Type B pancreatic cell (in vitro differentiated cells): ENCODE data around the gene NTN1. TPM values are rescaled to one million over a fixed set of nuclear protein-coding genes. Genes with fewer than 3 reads are reported as not detected.

Experiments used
- DNase-seq: peaks from one replicate; pipeline ENCODE4 v3.0.0; 2021; ENCODE audit warnings: mixed read lengths; ENCODE audit not compliant: unreplicated experiment; ENCODE audit errors: extremely low spot score
- H3K27ac Mint-ChIP-seq: 2 replicates; pipeline ENCODE4 v1.8.0; 2021; ENCODE audit warnings: mild to moderate bottlenecking, mixed read lengths
- H3K27me3 Mint-ChIP-seq: 2 replicates; pipeline ENCODE4 v1.8.0; 2021; ENCODE audit warnings: mixed read lengths
- H3K36me3 Mint-ChIP-seq: 2 replicates; pipeline ENCODE4 v1.8.0; 2021; ENCODE audit warnings: mixed read lengths
- H3K4me1 Mint-ChIP-seq: one replicate; pipeline ENCODE4 v1.8.0; 2021; ENCODE audit warnings: mixed read lengths; ENCODE audit not compliant: unreplicated experiment
- H3K4me3 Mint-ChIP-seq: 2 replicates; pipeline ENCODE4 v1.8.0; 2021; ENCODE audit warnings: mild to moderate bottlenecking, mixed read lengths
- H3K9me3 Mint-ChIP-seq: 2 replicates; pipeline ENCODE4 v1.8.0; 2021; ENCODE audit warnings: mixed read lengths
- CTCF ChIP-seq: fragments of 200-600 bp; sonication (generic); conservative IDR thresholded peaks from 2 replicates; pipeline ENCODE4 v1.5.0; 2021; ENCODE audit warnings: antibody characterized with exemption, mild to moderate bottlenecking
- total RNA-seq: library from RNA; stranded (reverse); gene quantifications from 2 replicates; pipeline ENCODE4 v1.2.1, GENCODE V29; 2021; ENCODE audit warnings: low replicate concordance

NTN1 gene
- total RNA-seq, 1 donor from 2014 or later = 10.7 TPM

- Mint-ChIP-seq H3K4me3 (peak overlapping the region; percentile 68), H3K27ac (no peak overlapping the region), H3K36me3 (no peaks in the 10 kb centered on the region), H3K27me3 (peaks cover 17% of the 10 kb centered on the region), H3K9me3 (no peaks in the 10 kb centered on the region), H3K4me1 (peaks cover 15% of the 10 kb centered on the region)
- TF ChIP-seq CTCF = peak; percentile 32
- DNase-seq = no peak
Observed at GRCh38 chr17:9115214-9116191, 94.2 kb downstream of the NTN1 start.

DNA sequence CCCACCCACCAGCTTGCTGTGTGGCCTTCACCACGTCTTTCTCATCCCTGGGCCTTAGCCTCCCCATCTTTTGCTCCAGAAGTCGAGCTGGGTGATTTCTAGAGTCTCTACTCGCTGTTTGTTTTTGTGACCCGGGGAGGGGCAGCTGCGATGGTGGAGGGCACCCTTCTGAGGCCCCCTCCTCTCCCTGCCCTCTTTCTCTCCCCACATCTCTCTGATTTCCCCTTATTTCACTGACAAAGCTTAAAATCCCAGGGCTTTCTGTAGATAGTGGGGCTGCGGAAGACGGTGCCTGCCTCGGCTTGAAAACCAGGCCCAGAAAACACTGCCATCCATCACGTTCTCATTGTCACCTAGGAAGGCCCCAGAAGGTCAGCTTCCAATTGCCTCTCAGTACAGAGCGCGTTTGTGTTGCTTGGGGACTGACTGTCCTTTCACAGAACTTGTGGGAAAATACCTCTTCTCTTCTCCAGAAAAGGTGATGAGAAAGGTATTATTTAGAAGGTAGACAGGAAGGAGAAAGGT lies 95.1 kb downstream of the NTN1 start:
- no peaks in the 10 kb centered on the region for H3K9me3 Mint-ChIP-seq
- H3K4me3 Mint-ChIP-seq = peak overlapping the region; percentile 54
- peaks cover 17% of the 10 kb centered on the region for H3K27me3 Mint-ChIP-seq
- DNase-seq = no peak
- H3K4me1 Mint-ChIP-seq = peaks cover 20% of the 10 kb centered on the region
- no peak for TF ChIP-seq CTCF
- peak overlapping the region; percentile 50 for H3K27ac Mint-ChIP-seq
- H3K36me3 Mint-ChIP-seq = no peaks in the 10 kb centered on the region

GRCh38 chr17:9116861-9117568 lies 95.7 kb downstream of the NTN1 start:
- TF ChIP-seq CTCF = no peak
- DNase-seq = no peak
- peaks cover 17% of the 10 kb centered on the region for H3K27me3 Mint-ChIP-seq
- H3K9me3 Mint-ChIP-seq = no peaks in the 10 kb centered on the region
- peak overlapping the region; percentile 54 for H3K4me3 Mint-ChIP-seq
- H3K36me3 Mint-ChIP-seq = no peaks in the 10 kb centered on the region
- peaks cover 25% of the 10 kb centered on the region for H3K4me1 Mint-ChIP-seq
- H3K27ac Mint-ChIP-seq = no peak overlapping the region

DNA sequence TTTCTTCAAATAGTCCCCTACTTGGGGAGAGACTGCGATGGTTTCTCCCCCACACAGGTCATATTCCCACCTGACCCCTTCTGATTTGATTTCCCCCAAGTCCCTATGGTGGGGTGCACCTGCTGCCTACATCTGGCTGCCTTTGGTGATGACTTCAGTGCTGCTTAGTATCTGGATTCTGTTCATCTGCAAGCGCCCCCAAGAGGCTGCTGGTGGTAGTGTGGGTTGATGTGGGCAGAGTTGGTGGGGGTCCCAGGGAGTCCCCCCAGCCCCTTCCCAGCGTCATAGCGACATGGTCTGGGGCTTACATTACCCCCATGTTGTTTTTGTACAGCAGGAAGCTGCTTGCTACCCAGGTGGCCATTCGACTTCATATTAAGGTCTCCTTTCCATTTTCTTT lies 99.2 kb downstream of the NTN1 start:
- Mint-ChIP-seq H3K36me3 (no peaks in the 10 kb centered on the region), H3K4me1 (peaks cover 35% of the 10 kb centered on the region), H3K27ac (no peak overlapping the region), H3K4me3 (no peak overlapping the region), H3K9me3 (no peaks in the 10 kb centered on the region), H3K27me3 (peaks cover 22% of the 10 kb centered on the region)
- TF ChIP-seq CTCF = peak; percentile 64
- no peak for DNase-seq

DNA sequence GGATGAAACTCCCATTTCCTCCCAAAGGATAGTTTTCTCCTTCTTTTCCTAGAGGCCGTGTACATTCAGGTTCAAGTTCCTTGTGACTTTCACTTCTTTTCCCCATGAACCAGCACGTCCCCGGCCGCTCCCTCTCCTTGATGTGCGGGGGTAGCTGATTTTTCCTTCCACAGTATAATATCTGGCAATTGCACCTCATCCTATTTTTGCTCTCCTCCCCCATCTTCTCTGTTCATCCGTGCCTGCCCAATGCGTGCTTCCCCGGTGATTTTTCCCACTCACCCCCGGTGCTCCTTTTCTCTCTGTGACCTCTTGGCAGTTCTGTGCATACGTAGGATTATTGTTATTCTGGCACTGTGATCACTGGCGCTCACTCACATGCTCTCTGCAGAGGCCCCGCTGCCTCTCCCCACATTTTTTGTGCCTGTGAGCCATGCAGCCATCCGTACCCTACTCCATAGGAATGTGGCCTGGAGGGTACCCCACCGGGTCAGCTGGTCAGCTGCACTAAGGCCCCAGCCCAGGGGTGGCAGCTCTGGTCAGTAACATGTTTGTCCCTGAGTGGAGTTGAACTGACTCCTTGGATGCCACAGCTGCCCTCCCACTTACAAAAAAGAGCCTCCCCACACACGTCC lies 100.0 kb downstream of the NTN1 start:
- H3K4me1 Mint-ChIP-seq = peaks cover 30% of the 10 kb centered on the region
- no peak overlapping the region for H3K4me3 Mint-ChIP-seq
- no peak overlapping the region for H3K27ac Mint-ChIP-seq
- peaks cover 4% of the 10 kb centered on the region for H3K36me3 Mint-ChIP-seq
- no peaks in the 10 kb centered on the region for H3K9me3 Mint-ChIP-seq
- DNase-seq = no peak
- H3K27me3 Mint-ChIP-seq = peaks cover 17% of the 10 kb centered on the region
- no peak for TF ChIP-seq CTCF
